HG03565 (cell line): Measurements from ENCODE around the gene REEP3.
"Not testable (repeated sequence)": the region's sequence is repeated elsewhere in the genome, so short reads cannot be mapped to it uniquely, and the experiment has no call there.

Source experiments
- ATAC-seq: cut with Tn5 transposase; IDR thresholded peaks from one replicate; pipeline ENCODE4 v1.9.1; 2021; ENCODE audit warnings: mild to moderate bottlenecking, moderate library complexity; ENCODE audit not compliant: unreplicated experiment

REEP3 gene

GRCh38 chr10:63547628-63548360, 26.6 kb downstream of the REEP3 start:
- ATAC-seq, result no peak

- no peak for ATAC-seq
Observed at GRCh38 chr10:63548860-63549259, 27.7 kb downstream of the REEP3 start.

- ATAC-seq, result no peak
Observed at GRCh38 chr10:63549810-63550209, 28.6 kb downstream of the REEP3 start.

GRCh38 chr10:63553031-63553430, 31.8 kb downstream of the REEP3 start:
- ATAC-seq, result no peak

- no peak for ATAC-seq
Observed at GRCh38 chr10:63553473-63553872, 32.3 kb downstream of the REEP3 start.

- ATAC-seq, result peak; percentile 87
Observed at GRCh38 chr10:63554657-63555056, 33.5 kb downstream of the REEP3 start.

- no peak for ATAC-seq
Observed at GRCh38 chr10:63555330-63555729, 34.1 kb downstream of the REEP3 start.

GRCh38 chr10:63558132-63558784, 37.1 kb downstream of the REEP3 start:
- ATAC-seq, result no peak

- no peak for ATAC-seq
Observed at GRCh38 chr10:63561341-63561740, 40.1 kb downstream of the REEP3 start.

GRCh38 chr10:63562391-63562790, 41.2 kb downstream of the REEP3 start:
- no peak for ATAC-seq

- no peak for ATAC-seq
Observed at GRCh38 chr10:63562857-63563256, 41.7 kb downstream of the REEP3 start.

GRCh38 chr10:63563623-63564022, 42.4 kb downstream of the REEP3 start:
- ATAC-seq, result no peak

GRCh38 chr10:63564731-63565130, 43.5 kb downstream of the REEP3 start:
- not testable (repeated sequence) for ATAC-seq

GRCh38 chr10:63573068-63573697, 52.0 kb downstream of the REEP3 start:
- ATAC-seq, result peak; percentile 55

- no peak for ATAC-seq
Observed at GRCh38 chr10:63574011-63574410, 52.8 kb downstream of the REEP3 start.

- ATAC-seq, result no peak
Observed at GRCh38 chr10:63576501-63576900, 55.3 kb downstream of the REEP3 start.

GRCh38 chr10:63578501-63578900, 57.3 kb downstream of the REEP3 start:
- ATAC-seq, result no peak

GRCh38 chr10:63579371-63580014, 58.3 kb downstream of the REEP3 start:
- no peak for ATAC-seq

- no peak for ATAC-seq
Observed at GRCh38 chr10:63582690-63583089, 61.5 kb downstream of the REEP3 start.

- no peak for ATAC-seq
Observed at GRCh38 chr10:63583397-63583796, 62.2 kb downstream of the REEP3 start.

- ATAC-seq, result no peak
Observed at GRCh38 chr10:63583909-63584724, 62.9 kb downstream of the REEP3 start.
